SK-N-SH treated with all-trans-retinoic acid at 6 μM for 48 hours (cell line): Measurements from ENCODE around the gene DUSP6.

ENCODE experiments used
- ARNTL ChIP-seq: fragments of 450-650 bp; formaldehyde crosslinking; IDR thresholded peaks from 2 replicates; pipeline ENCODE4 v1.5.0; 2020; ENCODE audit warnings: low read depth, mild to moderate bottlenecking, moderate library complexity, borderline replicate concordance
- TSHZ2 ChIP-seq: fragments of 250-450 bp; sonication (Bioruptor Pico); IDR thresholded peaks from 2 replicates; pipeline ENCODE4 v1.5.0; 2020; ENCODE audit warnings: mild to moderate bottlenecking, moderate library complexity
- ZNF8 ChIP-seq: fragments of 450-650 bp; formaldehyde crosslinking; IDR thresholded peaks from 2 replicates; pipeline ENCODE4 v1.5.0; 2020; ENCODE audit warnings: mild to moderate bottlenecking, moderate library complexity

GRCh38 chr12:89352242-89352491 lies 134 bp downstream of the DUSP6 start:
- TF ChIP-seq TSHZ2 (CRISPR knock-in tag) (no peak), ZNF8 (CRISPR knock-in tag) (no peak), ARNTL (CRISPR knock-in tag) (no peak)
